Measurements from ENCODE around the gene NBPF1. TPM values are rescaled to one million over a fixed set of nuclear protein-coding genes. Genes with fewer than 3 reads are reported as not detected.
"Not testable (repeated sequence)": the region's sequence is repeated elsewhere in the genome, so short reads cannot be mapped to it uniquely, and the experiment has no call there.

NBPF1 gene
- 20.1 and 35.1 TPM in 2 replicates for total RNA-seq
- 21.2 TPM for polyA plus RNA-seq (2012)

- DNase-seq (ENCODE audit: low read depth) = peak; percentile 100
These were observed at the start of gene NBPF1 for GRCh38 chr1:16613185-16614147. Gene NBPF1 (minus strand): TSS chr1:16613564.

DNA sequence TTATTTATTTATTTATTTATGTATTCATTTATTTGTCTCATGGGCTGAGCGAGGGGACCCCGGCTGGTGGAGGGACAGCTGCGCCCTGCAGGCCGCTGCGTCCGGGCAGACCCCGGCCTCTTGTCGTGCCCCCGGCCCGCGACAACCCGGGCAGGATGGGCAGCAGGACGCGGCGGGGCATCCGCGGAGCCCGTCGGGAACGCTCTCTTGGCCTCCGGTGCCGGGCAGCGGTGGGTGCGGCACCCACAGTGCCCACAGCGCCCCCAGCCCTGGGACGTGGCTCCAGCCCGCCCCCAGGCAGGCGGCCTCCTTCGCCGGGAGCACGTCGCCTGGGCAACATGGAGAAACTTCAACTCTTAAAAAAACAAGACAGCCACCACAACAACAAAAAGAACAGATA lies 44.9 kb upstream of the NBPF1 start:
- not testable (repeated sequence) for DNase-seq (ENCODE audit: low read depth)

DNA sequence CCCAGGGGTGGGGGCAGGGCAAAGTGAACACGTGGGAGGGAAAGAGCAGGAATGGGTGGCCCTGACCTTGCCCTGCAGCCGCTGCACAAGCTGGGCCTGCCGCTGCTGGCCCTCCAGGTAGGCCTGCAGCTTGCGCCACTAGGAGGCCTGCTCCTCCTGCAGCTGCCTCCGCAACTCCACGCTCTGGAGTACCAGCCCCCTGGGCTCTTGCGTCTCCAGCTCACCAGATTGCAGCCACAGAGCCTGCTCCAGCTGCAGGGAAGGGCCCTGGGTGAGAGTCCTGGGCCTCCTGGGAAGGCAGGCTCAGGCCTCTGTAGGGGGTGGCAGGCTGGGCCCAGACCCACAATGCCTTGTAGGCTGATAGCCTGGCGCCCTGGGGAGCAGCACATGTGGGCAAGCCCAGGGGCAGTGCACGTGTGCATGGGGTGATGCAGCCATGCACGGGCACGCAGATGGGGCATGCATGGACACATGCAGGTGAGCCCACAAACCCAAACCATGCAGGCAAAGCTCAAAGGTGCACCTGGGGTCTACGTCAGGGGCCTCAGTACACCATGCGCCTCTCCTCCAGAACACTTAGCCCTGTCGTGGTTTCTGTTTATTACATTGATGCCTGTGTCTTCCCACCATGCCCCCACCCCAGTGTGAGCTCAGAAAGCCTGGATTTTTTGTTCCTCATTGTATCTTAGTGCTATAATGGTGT lies 43.8 kb upstream of the NBPF1 start:
- DNase-seq (ENCODE audit: low read depth) = not testable (repeated sequence)

GRCh38 chr1:16656574-16656973 lies 43.2 kb upstream of the NBPF1 start:
- not testable (repeated sequence) for DNase-seq (ENCODE audit: low read depth)

- DNase-seq (ENCODE audit: low read depth) = not testable (repeated sequence)
These were observed 38.2 kb upstream of the NBPF1 start for GRCh38 chr1:16651560-16651959.

- not testable (repeated sequence) for DNase-seq (ENCODE audit: low read depth)
These were observed 36.6 kb upstream of the NBPF1 start for GRCh38 chr1:16649960-16650359.

DNA sequence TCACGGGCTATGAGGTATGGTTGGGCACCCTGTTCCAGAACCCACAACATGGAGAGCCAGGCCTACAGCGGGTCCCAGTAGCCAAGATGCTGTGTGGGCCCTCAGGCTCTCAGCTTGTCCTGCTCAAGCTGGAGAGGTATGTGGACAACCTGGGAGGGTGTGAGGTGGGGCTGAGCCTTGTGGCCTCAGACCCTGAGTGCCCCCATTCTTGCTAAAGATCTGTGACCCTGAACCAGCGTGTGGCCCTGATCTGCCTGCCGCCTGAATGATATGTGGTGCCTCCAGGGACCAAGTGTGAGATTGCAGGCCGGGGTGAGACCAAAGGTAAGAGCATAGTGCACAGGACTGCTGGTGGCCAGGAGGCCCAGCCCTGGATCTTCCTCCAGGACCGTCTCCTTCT lies 36.0 kb upstream of the NBPF1 start:
- not testable (repeated sequence) for DNase-seq (ENCODE audit: low read depth)

GRCh38 chr1:16648756-16649155 lies 35.4 kb upstream of the NBPF1 start:
- not testable (repeated sequence) for DNase-seq (ENCODE audit: low read depth)

DNA sequence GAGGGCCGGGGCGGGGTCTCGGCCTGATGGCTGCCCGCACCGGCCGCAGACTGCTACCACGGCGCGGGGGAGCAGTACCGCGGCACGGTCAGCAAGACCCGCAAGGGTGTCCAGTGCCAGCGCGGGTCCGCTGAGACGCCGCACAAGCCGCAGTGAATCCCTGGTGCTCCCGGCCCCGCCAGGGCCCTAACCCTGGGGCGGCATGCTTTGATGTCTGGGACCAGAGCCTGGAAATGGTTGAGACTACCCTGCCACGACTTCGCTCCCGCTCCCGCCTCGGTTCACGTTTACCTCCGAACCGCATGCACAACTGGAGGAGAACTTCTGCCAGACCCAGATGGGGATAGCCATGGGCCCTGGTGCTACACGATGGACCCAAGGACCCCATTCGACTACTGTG lies 34.9 kb upstream of the NBPF1 start:
- not testable (repeated sequence) for DNase-seq (ENCODE audit: low read depth)

DNA sequence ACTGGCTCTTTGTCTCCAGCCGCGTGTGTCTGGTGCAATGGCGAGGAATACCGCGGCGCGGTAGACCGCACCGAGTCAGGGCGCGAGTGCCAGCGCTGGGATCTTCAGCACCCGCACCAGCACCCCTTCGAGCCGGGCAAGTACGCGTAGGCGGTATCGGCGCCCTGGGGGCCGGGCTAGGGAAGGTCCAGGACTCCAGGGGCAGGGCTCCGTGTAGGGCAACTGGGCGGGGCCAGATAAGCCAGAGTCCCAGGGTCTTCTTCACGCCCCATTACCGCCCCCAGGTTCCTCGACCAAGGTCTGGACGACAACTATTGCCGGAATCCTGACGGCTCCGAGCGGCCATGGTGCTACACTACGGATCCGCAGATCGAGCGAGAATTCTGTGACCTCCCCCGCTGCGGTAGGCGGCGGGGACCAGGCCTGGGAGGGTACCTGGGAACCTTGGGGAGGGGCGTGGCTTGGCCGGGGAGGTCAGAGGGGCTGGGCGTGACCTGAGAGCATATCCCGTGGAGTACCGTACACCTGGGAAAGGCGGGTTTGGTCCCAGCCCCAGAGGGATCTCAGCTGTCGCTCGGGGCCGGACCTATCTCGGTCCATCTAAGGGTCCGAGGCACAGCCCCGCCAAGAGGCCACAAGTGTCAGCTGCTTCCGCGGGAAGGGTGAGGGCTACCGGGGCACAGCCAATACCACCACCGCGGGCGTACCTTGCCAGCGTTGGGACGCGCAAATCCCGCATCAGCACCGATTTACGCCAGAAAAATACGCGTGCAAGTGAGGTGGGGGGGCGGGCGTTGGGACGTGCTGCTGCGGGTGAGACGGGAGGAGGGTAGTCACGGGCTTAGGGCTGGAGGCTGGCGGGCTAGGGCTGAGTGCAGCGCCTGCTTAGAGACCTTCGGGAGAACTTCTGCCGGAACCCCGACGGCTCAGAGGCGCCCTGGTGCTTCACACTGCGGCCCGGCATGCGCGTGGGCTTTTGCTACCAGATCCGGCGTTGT lies 34.1 kb upstream of the NBPF1 start:
- DNase-seq (ENCODE audit: low read depth) = not testable (repeated sequence)

DNA sequence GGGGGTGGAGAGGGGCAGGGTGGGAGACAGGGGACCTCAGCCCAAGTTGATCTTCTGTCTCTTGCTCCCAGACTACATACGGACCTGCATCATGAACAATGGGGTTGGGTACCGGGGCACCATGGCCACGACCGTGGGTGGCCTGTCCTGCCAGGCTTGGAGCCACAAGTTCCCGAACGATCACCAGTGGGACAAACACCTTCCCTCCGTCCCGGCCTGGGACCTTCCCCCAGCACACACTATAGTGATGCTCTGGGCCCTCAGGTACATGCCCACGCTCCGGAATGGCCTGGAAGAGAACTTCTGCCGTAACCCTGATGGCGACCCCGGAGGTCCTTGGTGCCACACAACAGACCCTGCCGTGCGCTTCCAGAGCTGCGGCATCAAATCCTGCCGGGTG lies 33.4 kb upstream of the NBPF1 start:
- not testable (repeated sequence) for DNase-seq (ENCODE audit: low read depth)

DNA sequence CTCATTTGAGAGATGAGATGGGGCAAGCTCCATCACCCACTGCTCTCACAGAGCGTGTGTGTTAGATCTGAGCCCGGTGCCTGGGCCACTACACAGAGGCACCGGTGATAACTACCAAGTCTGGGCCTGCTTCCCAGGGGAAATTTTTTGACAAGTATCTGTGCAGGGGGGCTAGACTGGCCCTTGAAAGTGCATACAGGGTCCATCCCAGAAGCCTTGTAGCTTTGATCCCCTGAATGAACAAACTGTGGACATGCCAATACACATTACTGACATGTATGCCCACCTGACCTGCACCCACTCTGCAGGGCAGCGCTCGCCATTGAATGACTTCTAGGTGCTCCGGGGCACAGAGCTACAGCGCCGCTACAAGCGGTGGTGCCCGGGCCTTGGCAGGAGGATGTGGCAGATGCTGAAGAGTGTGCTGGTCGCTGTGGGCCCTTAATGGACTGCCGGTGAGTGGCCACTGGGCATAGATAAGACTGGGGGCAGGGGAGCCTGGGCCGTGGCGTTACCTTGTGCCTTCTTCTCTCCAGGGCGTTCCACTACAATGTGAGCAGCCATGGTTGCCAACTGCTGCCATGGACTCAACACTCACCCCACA lies 32.8 kb upstream of the NBPF1 start:
- not testable (repeated sequence) for DNase-seq (ENCODE audit: low read depth)

GRCh38 chr1:16645271-16646060 lies 32.1 kb upstream of the NBPF1 start:
- not testable (repeated sequence) for DNase-seq (ENCODE audit: low read depth)

DNA sequence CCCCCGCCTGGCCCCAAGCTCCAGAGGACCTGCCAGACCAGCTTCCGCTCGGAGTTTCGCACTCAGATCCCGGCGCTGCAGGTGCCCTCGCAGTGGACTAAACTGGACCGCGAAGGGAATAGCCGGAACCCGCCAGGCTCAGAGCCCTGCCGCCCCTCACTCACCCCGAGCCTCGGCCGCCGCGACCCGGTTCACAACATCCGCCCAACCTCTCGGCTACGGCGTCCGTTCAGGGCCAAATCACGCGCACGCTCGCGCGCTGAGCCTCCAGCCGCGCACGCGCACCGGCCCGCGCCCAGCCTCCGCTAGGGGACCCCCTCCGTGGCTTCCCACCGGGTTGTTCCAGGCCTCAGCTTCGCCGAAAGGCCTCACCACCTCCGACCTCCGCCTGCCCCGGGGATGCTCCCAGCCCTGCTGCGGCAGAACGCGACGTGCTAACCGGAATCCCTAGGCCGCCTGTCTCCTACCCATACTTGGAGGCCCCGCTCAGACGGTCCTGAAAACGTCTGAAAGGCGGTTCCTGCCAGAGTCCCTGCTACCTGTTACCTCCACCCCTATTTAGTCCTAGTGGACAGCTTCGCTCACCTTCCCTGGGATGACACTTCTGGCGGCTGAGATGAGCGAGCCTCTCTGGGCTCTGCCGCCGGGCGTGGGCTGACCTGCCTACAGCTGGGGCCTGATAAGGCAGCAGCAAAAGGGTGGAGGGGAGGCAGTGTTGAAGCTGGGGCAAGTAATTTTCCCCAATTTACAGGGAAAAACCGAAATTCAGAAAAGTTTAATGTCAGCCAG lies 31.3 kb upstream of the NBPF1 start:
- peak; percentile 100 for DNase-seq (ENCODE audit: low read depth)

- DNase-seq (ENCODE audit: low read depth) = no peak
These were observed 30.8 kb upstream of the NBPF1 start for GRCh38 chr1:16644193-16644481.

DNA sequence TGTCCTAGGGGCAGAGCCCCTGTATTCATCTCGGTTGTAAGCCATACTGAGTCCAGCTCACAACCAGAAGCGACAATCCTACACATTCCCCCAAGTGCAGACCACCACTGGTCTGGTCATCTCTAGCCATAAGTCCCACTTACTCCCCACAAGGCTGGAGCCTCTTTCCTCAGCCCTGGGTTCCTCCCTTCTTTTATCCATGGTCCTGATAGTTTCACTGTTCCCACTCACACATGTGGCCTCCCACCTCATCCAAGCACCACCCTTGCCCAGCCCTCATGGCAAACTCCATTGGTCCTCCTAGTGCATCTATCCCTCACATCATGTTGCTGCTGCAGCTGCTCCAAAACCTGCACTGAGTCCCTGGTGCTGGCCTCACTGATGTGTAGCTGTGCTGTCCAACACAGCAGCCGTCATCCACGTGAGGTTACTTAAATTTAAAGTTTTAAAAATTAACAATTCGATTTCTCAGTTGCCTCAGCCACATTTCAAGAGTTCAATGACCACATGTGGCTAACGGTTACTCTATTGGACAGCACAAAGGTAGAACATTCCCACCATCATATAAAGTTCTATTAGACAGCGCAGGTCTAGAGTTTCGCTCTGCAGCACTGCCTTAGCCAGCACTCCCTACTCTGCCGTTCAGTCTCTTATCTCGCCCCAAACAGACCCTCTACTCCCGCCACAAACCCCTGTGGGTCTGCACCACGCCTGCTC lies 30.3 kb upstream of the NBPF1 start:
- DNase-seq (ENCODE audit: low read depth) = not testable (repeated sequence)

GRCh38 chr1:16643001-16643411 lies 29.6 kb upstream of the NBPF1 start:
- not testable (repeated sequence) for DNase-seq (ENCODE audit: low read depth)
